DMS114 treated with DMSO at 0.1 percent for 48 hours (cell line): Measurements from ENCODE around the gene TEDC2.

Experiments
- DNase-seq: peaks from one replicate; lab custom pipeline; 2025; ENCODE audit not compliant: unreplicated experiment; lab: John Stamatoyannopoulos, UW

The TEDC2 gene

GRCh38 chr16:2494616-2495015, 34.7 kb downstream of the TEDC2 start:
- DNase-seq = no peak

DNA sequence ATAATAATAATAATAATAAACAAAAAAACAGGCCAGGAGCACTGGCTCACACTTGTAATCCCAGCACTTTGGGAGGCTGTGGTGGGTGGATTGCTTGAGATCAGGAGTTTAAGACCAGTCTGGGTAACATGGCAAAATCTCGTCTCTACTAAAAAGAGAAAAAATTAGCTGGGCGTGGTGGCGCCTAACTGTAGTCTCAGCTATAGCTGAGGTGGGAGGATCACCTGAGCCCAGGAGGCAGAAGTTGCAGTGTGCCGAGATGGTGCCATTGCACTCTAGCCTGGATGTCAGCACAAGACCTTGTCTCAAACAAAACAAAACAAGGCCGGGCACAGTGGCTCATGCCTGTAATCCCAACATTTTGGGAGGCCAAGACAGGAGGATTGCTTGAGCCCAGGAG, 35.1 kb downstream of the TEDC2 start:
- DNase-seq = no peak

DNA sequence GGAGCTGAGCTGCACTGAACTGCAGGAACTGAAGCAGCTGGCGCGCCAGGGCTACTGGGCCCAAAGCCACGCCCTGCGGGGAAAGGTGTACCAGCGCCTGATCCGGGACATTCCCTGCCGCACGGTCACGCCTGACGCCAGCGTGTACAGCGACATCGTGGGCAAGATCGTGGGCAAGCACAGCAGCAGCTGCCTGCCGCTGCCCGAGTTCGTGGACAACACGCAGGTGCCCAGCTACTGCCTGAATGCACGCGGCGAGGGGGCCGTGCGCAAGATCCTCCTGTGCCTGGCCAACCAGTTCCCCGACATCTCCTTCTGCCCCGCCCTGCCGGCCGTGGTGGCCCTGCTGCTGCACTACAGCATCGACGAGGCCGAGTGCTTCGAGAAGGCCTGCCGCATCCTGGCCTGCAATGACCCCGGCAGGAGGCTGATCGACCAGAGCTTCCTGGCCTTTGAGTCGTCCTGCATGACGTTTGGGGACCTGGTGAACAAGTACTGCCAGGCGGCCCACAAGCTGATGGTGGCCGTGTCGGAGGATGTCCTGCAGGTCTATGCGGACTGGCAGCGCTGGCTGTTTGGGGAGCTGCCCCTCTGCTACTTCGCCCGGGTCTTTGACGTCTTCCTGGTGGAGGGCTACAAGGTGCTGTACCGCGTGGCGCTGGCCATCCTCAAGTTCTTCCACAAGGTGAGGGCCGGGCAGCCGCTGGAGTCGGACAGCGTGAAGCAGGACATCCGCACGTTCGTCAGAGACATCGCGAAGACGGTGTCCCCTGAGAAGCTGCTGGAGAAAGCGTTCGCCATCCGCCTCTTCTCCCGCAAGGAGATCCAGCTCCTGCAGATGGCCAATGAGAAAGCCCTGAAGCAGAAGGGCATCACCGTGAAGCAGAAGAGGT, 36.6 kb downstream of the TEDC2 start:
- DNase-seq = no peak

GRCh38 chr16:2497116-2497630, 37.3 kb downstream of the TEDC2 start:
- DNase-seq = no peak

DNA sequence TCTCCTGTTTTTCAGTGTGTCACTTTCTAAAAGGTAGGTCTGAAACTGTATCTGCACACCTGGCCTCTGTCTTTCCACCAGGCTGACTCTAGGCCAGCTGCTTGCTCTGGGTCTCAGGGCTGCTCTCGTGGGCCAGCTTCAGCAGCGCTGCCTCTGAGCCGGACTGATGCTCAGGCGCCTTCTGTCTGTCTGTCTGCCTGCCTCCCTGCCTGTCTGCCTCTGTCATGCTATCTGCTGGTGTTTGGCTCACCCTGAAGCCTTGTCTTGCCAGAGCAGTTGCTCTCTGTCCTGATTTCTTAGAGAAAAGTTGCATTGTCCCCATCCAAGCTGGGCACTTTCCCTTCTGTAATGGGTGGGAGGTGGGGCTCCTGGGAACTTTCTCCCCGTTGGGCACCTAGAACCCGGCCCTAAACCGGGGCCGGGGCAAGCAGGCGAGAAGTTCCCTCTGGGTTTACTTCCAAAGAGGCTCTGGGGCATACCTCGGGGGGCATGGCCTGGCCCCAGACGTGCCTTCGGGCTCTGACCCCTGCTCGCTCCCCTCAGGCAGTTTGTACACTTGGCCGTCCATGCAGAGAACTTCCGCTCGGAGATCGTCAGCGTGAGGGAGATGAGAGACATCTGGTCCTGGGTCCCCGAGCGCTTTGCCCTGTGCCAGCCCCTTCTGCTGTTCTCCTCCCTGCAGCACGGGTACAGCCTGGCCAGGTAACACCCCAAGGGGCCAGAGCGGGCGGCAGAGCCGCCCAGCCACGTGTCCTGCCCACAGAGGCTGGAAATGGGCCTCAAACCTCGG, 38.0 kb downstream of the TEDC2 start:
- no peak for DNase-seq

- no peak for DNase-seq
Observed at GRCh38 chr16:2498531-2499253, 38.8 kb downstream of the TEDC2 start.

DNA sequence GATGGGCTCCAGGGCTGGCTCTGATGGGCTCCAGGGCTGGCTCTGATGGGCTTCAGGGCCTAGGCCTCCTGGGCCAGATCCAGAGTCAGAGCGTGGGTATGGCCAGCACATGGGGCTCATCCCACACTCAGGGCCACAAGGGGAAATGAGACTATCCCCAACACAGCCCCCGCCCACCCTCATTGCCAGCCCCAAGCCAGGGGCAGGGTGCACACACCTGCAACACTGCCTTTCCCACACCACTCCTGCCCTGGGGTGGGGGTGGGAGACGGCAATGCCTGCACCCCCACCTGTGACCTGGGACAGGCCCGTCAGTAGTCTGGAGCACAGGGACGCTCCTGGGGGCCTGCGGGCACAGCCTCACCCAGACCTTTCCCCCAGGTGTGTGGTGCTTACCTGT, 39.5 kb downstream of the TEDC2 start:
- DNase-seq = no peak

DNA sequence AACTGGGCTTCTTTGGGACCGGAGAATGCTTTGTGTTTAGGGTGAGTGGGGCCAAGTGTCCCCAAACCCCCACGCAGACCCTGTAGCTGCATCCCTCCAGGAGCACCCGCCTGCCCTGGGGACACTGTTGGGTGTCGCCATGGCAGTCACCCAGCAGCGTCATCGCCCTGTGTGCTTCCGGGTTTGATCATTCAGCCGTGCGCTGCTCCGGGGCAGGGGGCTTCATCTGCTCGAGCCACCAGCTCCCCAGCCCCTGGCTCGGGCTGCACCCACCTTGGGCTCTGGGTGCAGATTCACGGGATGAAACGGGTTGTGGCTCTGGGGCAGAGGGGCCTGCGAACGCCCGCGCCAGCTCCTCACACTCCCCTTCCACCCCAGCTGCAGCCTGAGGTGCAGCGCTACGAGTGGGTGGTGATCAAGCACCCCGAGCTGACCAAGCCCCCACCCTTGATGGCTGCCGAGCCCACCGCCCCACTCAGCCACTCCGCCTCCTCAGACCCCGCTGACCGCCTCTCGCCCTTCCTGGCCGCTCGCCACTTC, 40.1 kb downstream of the TEDC2 start:
- no peak for DNase-seq

- no peak for DNase-seq
Observed at GRCh38 chr16:2500430-2500917, 40.6 kb downstream of the TEDC2 start.

DNA sequence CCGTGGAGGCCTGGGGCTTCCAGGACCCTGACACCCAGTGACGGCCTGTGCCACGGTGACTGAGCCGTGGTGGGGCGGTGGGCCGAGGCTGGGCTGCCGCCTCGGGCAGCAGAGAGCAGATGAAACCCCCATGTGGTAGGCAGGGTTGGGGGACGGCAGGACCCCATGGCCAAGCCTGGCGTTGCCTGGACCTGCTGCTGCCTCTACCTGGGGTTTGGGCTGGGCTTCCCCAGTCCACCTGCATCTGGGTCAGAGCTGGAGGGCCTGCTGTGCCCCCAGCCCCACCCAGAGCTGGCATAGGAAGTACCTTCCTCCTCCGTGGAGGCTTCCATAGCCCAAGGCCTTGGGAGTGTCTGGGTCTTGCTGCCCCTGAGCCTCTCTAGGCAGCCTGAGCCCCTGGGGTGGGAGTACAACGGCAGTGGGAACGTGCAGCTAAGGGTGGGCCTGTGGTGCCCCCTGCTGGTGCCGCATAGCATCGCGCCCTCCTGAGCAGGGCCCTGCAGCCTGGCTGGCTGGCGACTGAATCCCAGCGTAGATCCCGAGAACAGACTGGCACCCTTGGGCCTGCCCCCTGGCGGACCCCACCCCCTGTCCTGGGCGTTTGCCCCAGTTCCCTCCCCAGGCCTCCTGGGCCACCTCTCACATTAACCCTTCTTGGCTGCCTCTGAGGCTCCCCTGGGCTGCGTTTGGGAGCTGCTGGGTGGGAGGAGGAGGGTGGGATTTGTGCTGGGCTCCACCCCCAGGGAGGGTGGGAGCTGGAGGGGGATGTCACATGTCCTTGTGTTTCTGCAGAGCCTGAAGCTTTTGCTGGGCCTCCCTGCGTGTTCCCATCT, 41.2 kb downstream of the TEDC2 start:
- peak; percentile 39 for DNase-seq

- no peak for DNase-seq
Observed at GRCh38 chr16:2501946-2502895, 42.3 kb downstream of the TEDC2 start.

- DNase-seq = no peak
Observed at GRCh38 chr16:2505695-2506094, 45.8 kb downstream of the TEDC2 start.

DNA sequence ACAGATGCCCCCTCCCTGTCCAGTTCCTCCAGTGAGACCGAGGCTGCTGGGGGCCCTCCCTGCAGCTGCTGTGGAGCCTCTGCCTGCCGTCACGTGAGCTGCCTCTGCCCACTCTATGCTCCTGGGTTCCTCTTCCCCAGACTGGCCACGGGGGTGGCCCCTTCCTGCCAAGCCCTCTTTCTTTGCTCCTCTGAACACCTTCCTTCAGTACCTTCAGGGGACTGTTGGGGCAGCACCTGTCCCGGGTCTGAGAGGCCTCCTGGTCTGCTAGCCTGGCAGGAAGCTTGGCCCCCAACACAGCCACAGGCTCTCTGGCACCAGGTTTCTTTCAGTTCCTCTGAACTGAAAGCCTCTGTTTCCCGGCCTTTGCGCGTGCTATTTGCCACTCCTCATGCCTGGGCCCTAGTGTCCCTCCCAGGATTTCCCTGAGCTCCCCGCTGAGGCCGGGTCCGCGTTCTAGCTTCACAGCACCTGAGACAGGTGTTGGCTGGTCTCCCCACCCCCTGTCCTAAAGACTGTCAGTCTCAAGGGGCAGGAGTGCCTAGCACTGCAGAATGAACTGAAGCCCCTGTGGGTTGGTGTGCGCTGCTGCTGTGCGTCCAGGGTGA, 47.2 kb downstream of the TEDC2 start:
- no peak for DNase-seq

DNA sequence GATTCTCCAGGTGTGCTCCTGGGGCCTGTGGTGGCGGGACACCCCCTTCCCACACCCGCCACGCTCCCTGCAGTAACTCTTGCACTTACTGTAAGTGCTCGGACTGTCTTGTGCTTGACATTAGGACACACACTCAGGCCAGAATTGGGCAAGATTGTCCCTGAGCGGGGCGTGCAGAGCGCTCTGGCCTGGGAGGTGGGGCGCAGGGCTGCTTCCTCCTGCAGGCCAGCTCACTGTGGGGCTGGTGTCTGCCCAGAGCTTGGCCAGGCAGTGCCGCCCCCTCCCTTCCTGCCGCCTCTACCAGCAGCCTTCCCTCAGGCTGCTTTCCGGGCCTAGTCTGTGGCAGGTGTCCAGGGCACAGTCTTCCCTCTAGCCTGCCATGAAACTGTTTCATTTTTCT, 47.8 kb downstream of the TEDC2 start:
- no peak for DNase-seq

DNA sequence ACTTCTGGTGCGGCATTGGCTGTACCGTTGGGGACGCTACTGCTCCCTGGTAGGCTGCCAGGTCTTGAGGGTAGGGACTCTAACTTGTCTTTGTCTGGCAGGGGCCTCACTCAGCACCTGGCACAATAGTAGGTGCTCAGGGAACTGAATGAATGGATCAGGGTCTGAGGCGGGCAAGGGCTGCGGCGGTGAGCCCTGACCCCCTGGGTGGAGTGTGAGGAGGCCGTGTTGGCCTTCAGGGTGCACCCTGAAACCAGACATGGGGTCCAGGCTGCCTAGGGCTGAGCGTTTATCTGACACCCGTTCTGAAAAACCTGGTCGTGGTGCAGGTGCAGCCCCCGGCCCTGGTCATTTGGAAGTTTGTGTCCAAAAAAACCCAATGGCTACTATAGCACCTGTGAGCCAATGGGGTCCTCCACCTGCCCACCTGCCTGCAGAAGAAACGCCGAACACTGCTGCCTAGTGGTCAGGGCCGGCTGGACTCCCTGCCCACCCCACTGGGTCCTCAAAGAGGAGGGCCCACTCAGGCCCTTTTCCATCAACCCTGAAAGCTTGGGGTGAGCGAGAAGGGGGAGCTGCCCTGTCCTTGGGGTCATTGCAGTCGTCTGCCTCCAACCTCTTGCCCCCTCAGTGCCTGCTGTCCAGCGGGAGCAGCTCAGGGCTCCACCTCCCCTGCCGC, 49.0 kb downstream of the TEDC2 start:
- no peak for DNase-seq

DNA sequence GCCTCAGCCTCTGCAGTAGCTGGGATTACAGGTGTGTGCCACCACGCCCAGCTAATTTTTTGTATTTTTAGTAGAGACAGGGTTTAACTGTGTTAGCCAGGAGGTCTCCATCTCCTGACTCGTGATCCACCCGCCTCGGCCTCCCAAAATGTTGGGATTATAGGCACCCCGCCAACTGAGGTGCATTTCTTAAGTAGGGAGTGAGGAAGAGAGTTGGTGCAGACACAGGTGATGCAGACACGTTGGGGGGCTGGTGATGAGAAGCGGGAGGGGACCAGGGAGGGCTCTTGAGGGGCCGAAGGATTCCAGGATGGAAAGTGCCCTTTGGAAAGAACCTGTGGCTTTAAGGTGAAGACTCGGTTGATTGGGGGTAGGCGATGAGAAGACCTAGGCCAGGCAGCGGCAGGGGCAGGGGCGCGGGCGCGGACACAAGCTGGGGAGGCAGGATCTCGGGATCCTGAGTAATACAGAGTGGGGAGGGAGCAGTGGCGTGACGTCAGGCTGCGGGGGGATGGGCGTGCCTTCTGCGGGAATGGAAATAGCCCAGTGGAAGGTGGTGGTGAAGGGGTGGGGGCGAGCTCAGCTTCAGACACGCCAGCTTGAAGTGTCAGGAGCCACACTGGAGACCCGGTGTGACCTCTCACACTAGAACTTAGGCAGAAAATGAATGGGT, 51.4 kb downstream of the TEDC2 start:
- DNase-seq = no peak

GRCh38 chr16:2511996-2512734, 52.3 kb downstream of the TEDC2 start:
- DNase-seq = no peak
